Keratinocyte (primary cell): ENCODE data around the gene PTH. TPM values are rescaled to one million over a fixed set of nuclear protein-coding genes. Genes with fewer than 3 reads are reported as not detected.

Source experiments
- DNase-seq: peaks from one replicate; pipeline ENCODE4 v3.0.0-alpha.2; 2011; ENCODE audit warnings: low read depth, missing footprints, low spot score
- FAIRE-seq: peaks from 2 replicates; lab custom pipeline; 2011; peaks lifted over from hg19 to GRCh38; lab: Jason Lieb, UNC
- H2AFZ ChIP-seq: 2 replicates; pipeline ENCODE4 v1.6.0; 2012; ENCODE audit warnings: low read length, control low read depth, inconsistent platforms; ENCODE audit not compliant: control insufficient read depth
- H3K27ac ChIP-seq: 2 replicates; pipeline ENCODE4 v1.5.1; 2011; ENCODE audit warnings: low read length; ENCODE audit not compliant: control insufficient read depth, insufficient read depth
- H3K27me3 ChIP-seq: 3 replicates; pipeline ENCODE4 v1.6.0; 2011; ENCODE audit warnings: low read length; ENCODE audit not compliant: control insufficient read depth, insufficient read depth; ENCODE audit errors: extremely low read depth
- H3K36me3 ChIP-seq, 2 experiments: 2 replicates in 1 of 2; 3 replicates in 1 of 2; pipeline ENCODE4 v1.5.1; 2011; ENCODE audit warnings: low read length in 2 of 2, mild to moderate bottlenecking in 1 of 2; ENCODE audit not compliant: control insufficient read depth in 2 of 2, insufficient read depth in 2 of 2; ENCODE audit errors: extremely low read depth in 1 of 2
- H3K4me1 ChIP-seq: 3 replicates; pipeline ENCODE4 v1.5.1; 2011; ENCODE audit warnings: low read length; ENCODE audit not compliant: control insufficient read depth, insufficient read depth; ENCODE audit errors: extremely low read depth
- H3K4me2 ChIP-seq: 3 replicates; pipeline ENCODE4 v1.6.0; 2011; ENCODE audit warnings: low read depth, low read length; ENCODE audit not compliant: control insufficient read depth, insufficient read depth; ENCODE audit errors: extremely low read depth
- H3K4me3 ChIP-seq, 3 experiments: fragments of 200-600 bp in 1 of 3; sonication (generic) in 1 of 3; 2 replicates in 2 of 3; 3 replicates in 1 of 3; pipeline ENCODE4 v1.5.1; 2011 to 2016; ENCODE audit warnings: low read length in 3 of 3, mild to moderate bottlenecking in 3 of 3, control low read depth in 2 of 3, inconsistent platforms in 1 of 3, low read depth in 1 of 3, mixed read lengths in 1 of 3, mixed run types in 1 of 3, moderate library complexity in 1 of 3; ENCODE audit not compliant: control insufficient read depth in 2 of 3, insufficient read depth in 2 of 3; ENCODE audit errors: extremely low read depth in 1 of 3
- H3K79me2 ChIP-seq: 2 replicates; pipeline ENCODE4 v1.6.0; 2012; ENCODE audit warnings: low read length; ENCODE audit not compliant: control insufficient read depth, insufficient read depth
- H3K9ac ChIP-seq: 3 replicates; pipeline ENCODE4 v1.6.0; 2011; ENCODE audit warnings: low read length; ENCODE audit not compliant: control insufficient read depth, insufficient read depth; ENCODE audit errors: extremely low read depth
- H3K9me1 ChIP-seq: 3 replicates; pipeline ENCODE4 v1.6.0; 2011; ENCODE audit warnings: low read length; ENCODE audit not compliant: control insufficient read depth, insufficient read depth; ENCODE audit errors: extremely low read depth
- H3K9me3 ChIP-seq: 2 replicates; pipeline ENCODE4 v1.5.1; 2012; ENCODE audit warnings: low read depth, low read length; ENCODE audit not compliant: control insufficient read depth
- H4K20me1 ChIP-seq: 3 replicates; pipeline ENCODE4 v1.6.0; 2011; ENCODE audit warnings: low read length; ENCODE audit not compliant: control insufficient read depth, insufficient read depth; ENCODE audit errors: extremely low read depth
- EZH2 ChIP-seq: IDR thresholded peaks from one replicate; pipeline ENCODE4 v1.6.1; 2012; ENCODE audit warnings: inconsistent platforms, mild to moderate bottlenecking, low read length, moderate library complexity
- dilution Hi-C: fragments of 300-500 bp; cut with MboI; formaldehyde crosslinking; loops from one replicate; pipeline ENCODE4 v1.7.0; 2020; ENCODE audit warnings: low sequenced_read_pairs; ENCODE audit not compliant: extremely low pct_ligation_motif_present
- polyA plus RNA-seq, 5 experiments: library from polyadenylated mRNA; depleted of rRNA in 3 of 5; stranded (reverse) in 3 of 5; stranded (forward) in 1 of 5; unstranded in 1 of 5; fragments of >200 nt; gene quantifications; 1 replicate in 1 of 5; 2 replicates in 3 of 5; 3 replicates in 1 of 5; pipeline versions ENCODE4 v1.2.1 to v1.2.3, GENCODE V29; 2011 to 2012; ENCODE audit warnings: missing spikeins in 2 of 5, low read depth in 1 of 5, low replicate concordance in 1 of 5
- TF ChIP-seq, protein P1 (sequence below), 3 experiments: IDR thresholded peaks in 1 of 3; conservative IDR thresholded peaks in 1 of 3; optimal IDR thresholded peaks in 1 of 3; 2 replicates in 2 of 3; 3 replicates in 1 of 3; pipeline versions ENCODE3 to v1.5.1; 2011; ENCODE audit warnings: low read length in 3 of 3, mild to moderate bottlenecking in 3 of 3, moderate library complexity in 2 of 3, control low read depth in 1 of 3, inconsistent platforms in 1 of 3; ENCODE audit not compliant: insufficient read depth in 2 of 3; ENCODE audit errors: extremely low read depth in 1 of 3

The PTH gene
- polyA plus RNA-seq, 1 donor (not counting 4 experiments of a cell fraction or from before 2014, with no cell fraction given), result not detected

GRCh38 chr11:13475091-13475490 lies 20.7 kb downstream of the PTH start:
- H3K4me1 ChIP-seq, result no peaks in the 10 kb centered on the region
- H2AFZ ChIP-seq, result no peak overlapping the region
- H4K20me1 ChIP-seq, result no peaks in the 10 kb centered on the region
- H3K27ac ChIP-seq, result no peak overlapping the region
- no peak overlapping the region for H3K4me2 ChIP-seq
- dilution Hi-C loops, result no loop called here
- DNase-seq (no peak), FAIRE-seq (no peak)
- no peak overlapping the region for H3K9ac ChIP-seq
- no peaks in the 10 kb centered on the region for H3K79me2 ChIP-seq
- no peaks in the 10 kb centered on the region for H3K9me1 ChIP-seq
- H3K9me3 ChIP-seq, result no peaks in the 10 kb centered on the region
- H3K4me3 ChIP-seq, result no peak overlapping the region
- no peak for TF ChIP-seq EZH2
- H3K27me3 ChIP-seq, result peaks cover under 1% of the 10 kb centered on the region
- H3K36me3 ChIP-seq, result no peaks in the 10 kb centered on the region

- Histone ChIP-seq H3K4me3 (no peak overlapping the region), H3K4me2 (no peak overlapping the region), H3K27me3 (peaks cover 10% of the 10 kb centered on the region), H3K36me3 (no peaks in the 10 kb centered on the region), H3K27ac (no peak overlapping the region), H3K79me2 (no peaks in the 10 kb centered on the region), H3K9me3 (no peaks in the 10 kb centered on the region), H3K4me1 (no peaks in the 10 kb centered on the region), H3K9me1 (no peaks in the 10 kb centered on the region), H4K20me1 (no peaks in the 10 kb centered on the region), H3K9ac (no peak overlapping the region), H2AFZ (no peak overlapping the region)
- dilution Hi-C loops, result no loop called here
- FAIRE-seq (no peak), DNase-seq (no peak)
- no peak for TF ChIP-seq EZH2
- TF ChIP-seq, protein P1, sequence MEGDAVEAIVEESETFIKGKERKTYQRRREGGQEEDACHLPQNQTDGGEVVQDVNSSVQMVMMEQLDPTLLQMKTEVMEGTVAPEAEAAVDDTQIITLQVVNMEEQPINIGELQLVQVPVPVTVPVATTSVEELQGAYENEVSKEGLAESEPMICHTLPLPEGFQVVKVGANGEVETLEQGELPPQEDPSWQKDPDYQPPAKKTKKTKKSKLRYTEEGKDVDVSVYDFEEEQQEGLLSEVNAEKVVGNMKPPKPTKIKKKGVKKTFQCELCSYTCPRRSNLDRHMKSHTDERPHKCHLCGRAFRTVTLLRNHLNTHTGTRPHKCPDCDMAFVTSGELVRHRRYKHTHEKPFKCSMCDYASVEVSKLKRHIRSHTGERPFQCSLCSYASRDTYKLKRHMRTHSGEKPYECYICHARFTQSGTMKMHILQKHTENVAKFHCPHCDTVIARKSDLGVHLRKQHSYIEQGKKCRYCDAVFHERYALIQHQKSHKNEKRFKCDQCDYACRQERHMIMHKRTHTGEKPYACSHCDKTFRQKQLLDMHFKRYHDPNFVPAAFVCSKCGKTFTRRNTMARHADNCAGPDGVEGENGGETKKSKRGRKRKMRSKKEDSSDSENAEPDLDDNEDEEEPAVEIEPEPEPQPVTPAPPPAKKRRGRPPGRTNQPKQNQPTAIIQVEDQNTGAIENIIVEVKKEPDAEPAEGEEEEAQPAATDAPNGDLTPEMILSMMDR (optimal IDR thresholded peaks at IDR 0.05 in 1 of 3, IDR thresholded peaks at IDR 0.05 in 1 of 3, conservative IDR thresholded peaks at IDR 0.05 in 1 of 3; ENCODE audit: extremely low read depth in 1 of 3, insufficient read depth in 2 of 3, low read length in 3 of 3), result no peak
These were observed 22.6 kb downstream of the PTH start for GRCh38 chr11:13473013-13473722.
